K562 (cell line): ENCODE measurements around the gene RNF141. TPM values are rescaled to one million over a fixed set of nuclear protein-coding genes. Genes with fewer than 3 reads are reported as not detected.

Source experiments
- ATAC-seq: fragments of 200-7000 bp; cut with Tn5 transposase; 3 replicates; pipeline ENCODE4 v1.9.1; 2020; ENCODE audit warnings: moderate library complexity
- BruUV-seq: library from RNA; stranded (reverse); fragments of 400-500 nt; replicated peaks from 2 replicates; lab custom pipeline; 2021; lab: Mats Ljungman, UMichigan
- CTCF ChIA-PET: fragments of 300-600 bp; formaldehyde crosslinking; extraction: SDS; loops from one replicate; lab custom pipeline; 2021; ENCODE audit warnings: low intra/inter-chr PET ratio; lab: Yijun Ruan, JAX
- POLR2A ChIA-PET: fragments of 300-600, 350-650 bp; sonication (Branson Sonifier 250); formaldehyde crosslinking; extraction: SDS; loops from one replicate; lab custom pipeline; 2021; ENCODE audit warnings: antibody characterized with exemption, inconsistent platforms; lab: Yijun Ruan, JAX
- DNase-seq, 4 experiments: peaks; one replicate each; pipeline versions ENCODE4 v3.0.0 to v3.0.0-alpha.2; 2011 to 2018; ENCODE audit warnings: low spot score in 3 of 4, mixed read lengths in 3 of 4; ENCODE audit errors: extremely low read depth in 1 of 4
- FAIRE-seq: peaks from 2 replicates; lab custom pipeline; 2011; peaks lifted over from hg19 to GRCh38; lab: Jason Lieb, UNC
- H2AFZ ChIP-seq: 2 replicates; pipeline ENCODE4 v1.6.0; 2011; ENCODE audit warnings: low read depth, low read length, control low read depth, inconsistent platforms
- H3K27ac ChIP-seq: fragments of 200-600 bp; 3 replicates; pipeline ENCODE4 v1.8.0; 2011; ENCODE audit warnings: low read depth, mild to moderate bottlenecking, control low read depth, inconsistent platforms, low read length, moderate library complexity, mixed read lengths; ENCODE audit errors: extremely low read depth
- H3K27me3 ChIP-seq, 2 experiments: fragments of 300-600 bp in 1 of 2; 2 replicates in 1 of 2; 3 replicates in 1 of 2; pipeline versions ENCODE4 v1.6.0 to v1.8.0; 2011; ENCODE audit warnings: inconsistent platforms in 2 of 2, low read length in 2 of 2, mild to moderate bottlenecking in 1 of 2, mixed read lengths in 1 of 2, moderate library complexity in 1 of 2; ENCODE audit not compliant: control insufficient read depth in 2 of 2, insufficient read depth in 2 of 2
- H3K36me3 ChIP-seq: fragments of 300-600 bp; 3 replicates; pipeline ENCODE4 v1.8.0; 2011; ENCODE audit warnings: mild to moderate bottlenecking, low read length, inconsistent platforms; ENCODE audit not compliant: control insufficient read depth, insufficient read depth
- H3K4me1 ChIP-seq, 2 experiments: fragments of 200-600 bp in 1 of 2; replicated peaks in 1 of 2; 2 replicates in 1 of 2; 3 replicates in 1 of 2; pipeline versions ENCODE4 v1.5.1 to v1.8.0; 2011; ENCODE audit warnings: inconsistent platforms in 2 of 2, low read length in 2 of 2, mild to moderate bottlenecking in 1 of 2, mixed read lengths in 1 of 2, moderate library complexity in 1 of 2; ENCODE audit not compliant: control insufficient read depth in 2 of 2, insufficient read depth in 2 of 2
- H3K4me2 ChIP-seq: 2 replicates; pipeline ENCODE4 v1.6.1; 2011; ENCODE audit warnings: low read length, control low read depth, inconsistent platforms, mixed read lengths; ENCODE audit not compliant: insufficient read depth
- H3K4me3 ChIP-seq: fragments of 200-600 bp; sonication (generic), shearing (Covaris generic); 2 replicates; pipeline ENCODE4 v1.5.1; 2016; ENCODE audit warnings: control low read depth, inconsistent platforms
- H3K79me2 ChIP-seq: fragments of 200-600 bp; 3 replicates; pipeline ENCODE4 v1.8.0; 2011; ENCODE audit warnings: low read length, inconsistent platforms; ENCODE audit not compliant: control insufficient read depth, insufficient read depth
- H3K9ac ChIP-seq, 2 experiments: 2 replicates each; pipeline versions ENCODE4 v1.6.0 to v1.6.1; 2011; ENCODE audit warnings: low read depth in 2 of 2, low read length in 2 of 2, control low read depth in 1 of 2, inconsistent platforms in 1 of 2, mild to moderate bottlenecking in 1 of 2, mixed read lengths in 1 of 2; ENCODE audit not compliant: insufficient read depth in 1 of 2
- H3K9me1 ChIP-seq: one replicate; pipeline ENCODE4 v1.6.0; 2011; ENCODE audit warnings: inconsistent platforms, mild to moderate bottlenecking, low read length, moderate library complexity; ENCODE audit not compliant: control insufficient read depth, insufficient read depth
- H3K9me3 ChIP-seq: replicated peaks from 2 replicates; pipeline ENCODE4 v1.5.1; 2011; ENCODE audit warnings: low read depth, low read length, inconsistent platforms; ENCODE audit not compliant: control insufficient read depth, insufficient read depth
- H4K20me1 ChIP-seq: replicated peaks from 2 replicates; pipeline ENCODE4 v1.6.1; 2011; ENCODE audit warnings: low read length, inconsistent platforms, mixed read lengths; ENCODE audit not compliant: control insufficient read depth, insufficient read depth
- KAT2B ChIP-seq: IDR thresholded peaks from one replicate; pipeline ENCODE4 v1.6.1; 2012; ENCODE audit warnings: low read depth, mild to moderate bottlenecking, control low read depth, inconsistent platforms, low read length, moderate library complexity
- MYNN ChIP-seq, 2 experiments: sonication (generic); formaldehyde crosslinking in 1 of 2; IDR thresholded peaks; 2 replicates each; pipeline versions ENCODE4 v1.5.0 to v1.6.1; 2016 to 2020; ENCODE audit warnings: antibody characterized with exemption in 1 of 2, missing genetic modification reagents in 1 of 2
- PHTF2 ChIP-seq: fragments of 250-450 bp; sonication (Bioruptor Pico); IDR thresholded peaks from 2 replicates; pipeline ENCODE4 v1.5.0; 2021; ENCODE audit warnings: mild to moderate bottlenecking
- PYGO2 ChIP-seq: fragments of 450-650 bp; IDR thresholded peaks from 2 replicates; pipeline ENCODE4 v1.6.1; 2016; ENCODE audit warnings: mild to moderate bottlenecking, missing genetic modification characterization, moderate library complexity, missing compliant biosample characterization
- RBM39 ChIP-seq: fragments of 200-400 bp; formaldehyde crosslinking; optimal IDR thresholded peaks from 2 replicates; pipeline ENCODE3; 2018; ENCODE audit warnings: low read depth, low read length
- ZNF57 ChIP-seq: fragments of 450-650 bp; formaldehyde crosslinking; IDR thresholded peaks from 2 replicates; pipeline ENCODE4 v1.4.0; 2020; ENCODE audit warnings: mild to moderate bottlenecking, moderate library complexity
- WGBS: fragments of 100-300 bp; shearing (Covaris generic); methylation state at CpG from one replicate; pipeline ENCODE4 v1.1.6; 2016; ENCODE audit warnings: low coverage, mixed read lengths; ENCODE audit not compliant: insufficient coverage; ENCODE audit errors: missing lambda C conversion rate; 5-methylcytosine and 5-hydroxymethylcytosine counted together
- in situ Hi-C: fragments of 300-500 bp; cut with MboI; formaldehyde crosslinking; loops from 4 replicates; pipeline ENCODE4 v1.15.0; 2018; ENCODE audit warnings: inconsistent platforms, mixed read lengths
- intact Hi-C: fragments of 100-400 bp; cut with micrococcal nuclease; formaldehyde crosslinking; loops from 2 replicates; pipeline ENCODE4 v1.14.2; 2022
- polyA plus RNA-seq, 8 experiments: library from polyadenylated mRNA; depleted of rRNA in 4 of 8; stranded (reverse) in 5 of 8; unstranded in 3 of 8; fragments of >200 nt; fragmentation: Nextera tagmentation in 2 of 8; fragmentation: Illumina TruSeq in 1 of 8; extraction: Ambion mirVana in 2 of 8; extraction: Trizol in 1 of 8; gene quantifications; 2 replicates each; pipeline versions ENCODE4 v1.2.1 to v1.2.3, GENCODE V29; 2011 to 2014; ENCODE audit warnings: inconsistent platforms in 1 of 8, missing spikeins in 1 of 8
- total RNA-seq, 7 experiments: library from RNA; depleted of rRNA in 6 of 7; stranded (reverse); fragments of >200 nt in 6 of 7; fragmentation: Illumina TruSeq in 2 of 7; extraction: Trizol in 2 of 7; gene quantifications; 2 replicates each; pipeline versions ENCODE4 v1.2.1 to v1.2.3, GENCODE V29; 2011 to 2021; ENCODE audit warnings: low replicate concordance in 1 of 7
- TF ChIP-seq, protein P1 (sequence below): sonication (generic); formaldehyde crosslinking; IDR thresholded peaks from 2 replicates; pipeline ENCODE4 v1.8.0; 2022; ENCODE audit warnings: missing genetic modification reagents, mild to moderate bottlenecking, borderline replicate concordance
- TF ChIP-seq, protein P2 (sequence below), 3 experiments: IDR thresholded peaks in 2 of 3; conservative IDR thresholded peaks in 1 of 3; 2 replicates each; pipeline ENCODE4 v1.5.1; 2011 to 2012; ENCODE audit warnings: low read length in 3 of 3, mild to moderate bottlenecking in 3 of 3, control low read depth in 2 of 3, improper control_type of control experiment in 1 of 3, inconsistent platforms in 1 of 3, low read depth in 1 of 3, mixed read lengths in 1 of 3, moderate library complexity in 1 of 3; ENCODE audit not compliant: insufficient read depth in 2 of 3
- TF ChIP-seq, protein P3 (sequence below): fragments of 450-650 bp; formaldehyde crosslinking; IDR thresholded peaks from 2 replicates; pipeline ENCODE4 v1.4.0; 2020; ENCODE audit warnings: mild to moderate bottlenecking, moderate library complexity
- TF ChIP-seq, protein P4 (sequence below): fragments of 150-350 bp; IDR thresholded peaks from 2 replicates; pipeline ENCODE4 v1.6.1; 2014; ENCODE audit warnings: low read depth, mild to moderate bottlenecking, low read length, borderline replicate concordance

Gene RNF141
- total and polyA plus RNA-seq, 9 of the 15 experiments (the other 6 are each of a cell fraction or from before 2014, with no cell fraction given) = 9.7 to 51.9 (median 18.9) TPM

DNA sequence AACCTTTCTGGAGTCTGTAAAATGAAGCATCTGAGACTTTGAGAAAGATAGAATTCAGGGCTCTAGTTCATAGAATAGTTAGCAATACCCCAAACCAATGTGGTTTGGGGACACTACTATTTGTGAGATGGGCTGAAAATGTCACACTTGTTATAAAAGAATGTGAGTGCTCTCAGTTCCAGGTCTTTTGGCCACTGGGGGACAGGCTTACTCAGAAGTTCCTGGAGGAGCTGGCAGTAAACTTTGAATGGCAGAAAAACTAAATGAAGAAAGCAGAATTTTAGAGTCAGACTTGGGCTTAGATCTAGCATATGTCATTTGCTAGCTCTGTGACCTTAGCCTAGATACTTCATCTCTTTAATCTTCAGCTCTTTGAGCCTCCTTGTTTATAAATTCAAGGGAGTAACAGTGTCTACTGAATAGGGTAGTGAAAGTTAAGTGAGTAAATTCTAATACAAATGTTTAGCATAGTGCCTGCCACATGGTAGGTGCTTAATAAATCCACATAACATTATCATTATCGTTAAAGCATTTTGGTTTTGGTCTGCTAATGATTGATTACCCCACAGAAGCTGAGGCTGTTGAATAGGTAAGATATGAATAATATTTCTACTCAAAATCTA, 23.8 kb upstream of the RNF141 start:
- no peak overlapping the region for H3K9ac ChIP-seq
- no peaks in the 10 kb centered on the region for H4K20me1 ChIP-seq
- peak; percentile 67 for ATAC-seq
- H3K27ac ChIP-seq = no peak overlapping the region
- POLR2A ChIA-PET = interaction anchor here (0.6 to 1.4 kb wide), 8 partner anchors 9 to 234 kb away, joined by 3 to 4 read pairs (median 3); no protein-coding TSS in a partner anchor
- DNase-seq = peak in 1 of 4 experiments; percentile 25
- H3K4me2 ChIP-seq = no peak overlapping the region
- BruUV-seq = no TSS peak
- peak; percentile 51 for FAIRE-seq
- H3K79me2 ChIP-seq = no peaks in the 10 kb centered on the region
- H3K27me3 ChIP-seq = no peaks in the 10 kb centered on the region
- CTCF ChIA-PET = interaction anchor here (0.7 to 2.1 kb wide), 3 partner anchors 89 to 172 kb away, joined by 3 to 11 read pairs (median 3); no protein-coding TSS in a partner anchor
- intact Hi-C loops (loop anchor here (1.0 to 2.0 kb wide), 3 partner anchors 89 to 170 kb away; no protein-coding TSS in a partner anchor), in situ Hi-C loops (no loop called here)
- H3K9me1 ChIP-seq = no peaks in the 10 kb centered on the region
- H3K9me3 ChIP-seq = no peaks in the 10 kb centered on the region
- H3K36me3 ChIP-seq = no peaks in the 10 kb centered on the region
- 0% methylated on average over 1 of the region's 1 CpG for WGBS
- H3K4me1 ChIP-seq = peaks cover 0 to 6% of the 10 kb centered on the region in 2 experiments; a peak in 2 of 5 replicates
- no peak overlapping the region for H3K4me3 ChIP-seq
- H2AFZ ChIP-seq = no peak overlapping the region
- TF ChIP-seq, protein P1, sequence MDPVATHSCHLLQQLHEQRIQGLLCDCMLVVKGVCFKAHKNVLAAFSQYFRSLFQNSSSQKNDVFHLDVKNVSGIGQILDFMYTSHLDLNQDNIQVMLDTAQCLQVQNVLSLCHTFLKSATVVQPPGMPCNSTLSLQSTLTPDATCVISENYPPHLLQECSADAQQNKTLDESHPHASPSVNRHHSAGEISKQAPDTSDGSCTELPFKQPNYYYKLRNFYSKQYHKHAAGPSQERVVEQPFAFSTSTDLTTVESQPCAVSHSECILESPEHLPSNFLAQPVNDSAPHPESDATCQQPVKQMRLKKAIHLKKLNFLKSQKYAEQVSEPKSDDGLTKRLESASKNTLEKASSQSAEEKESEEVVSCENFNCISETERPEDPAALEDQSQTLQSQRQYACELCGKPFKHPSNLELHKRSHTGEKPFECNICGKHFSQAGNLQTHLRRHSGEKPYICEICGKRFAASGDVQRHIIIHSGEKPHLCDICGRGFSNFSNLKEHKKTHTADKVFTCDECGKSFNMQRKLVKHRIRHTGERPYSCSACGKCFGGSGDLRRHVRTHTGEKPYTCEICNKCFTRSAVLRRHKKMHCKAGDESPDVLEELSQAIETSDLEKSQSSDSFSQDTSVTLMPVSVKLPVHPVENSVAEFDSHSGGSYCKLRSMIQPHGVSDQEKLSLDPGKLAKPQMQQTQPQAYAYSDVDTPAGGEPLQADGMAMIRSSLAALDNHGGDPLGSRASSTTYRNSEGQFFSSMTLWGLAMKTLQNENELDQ (CRISPR knock-in tag) = no peak
- TF ChIP-seq PHTF2 (CRISPR knock-in tag) = no peak
- no peak for TF ChIP-seq MYNN (IDR thresholded peaks at IDR 0.05)
- no peak for TF ChIP-seq MYNN (CRISPR knock-in tag; IDR thresholded peaks at IDR 0.05)
- no peak for TF ChIP-seq KAT2B
- TF ChIP-seq, protein P2, sequence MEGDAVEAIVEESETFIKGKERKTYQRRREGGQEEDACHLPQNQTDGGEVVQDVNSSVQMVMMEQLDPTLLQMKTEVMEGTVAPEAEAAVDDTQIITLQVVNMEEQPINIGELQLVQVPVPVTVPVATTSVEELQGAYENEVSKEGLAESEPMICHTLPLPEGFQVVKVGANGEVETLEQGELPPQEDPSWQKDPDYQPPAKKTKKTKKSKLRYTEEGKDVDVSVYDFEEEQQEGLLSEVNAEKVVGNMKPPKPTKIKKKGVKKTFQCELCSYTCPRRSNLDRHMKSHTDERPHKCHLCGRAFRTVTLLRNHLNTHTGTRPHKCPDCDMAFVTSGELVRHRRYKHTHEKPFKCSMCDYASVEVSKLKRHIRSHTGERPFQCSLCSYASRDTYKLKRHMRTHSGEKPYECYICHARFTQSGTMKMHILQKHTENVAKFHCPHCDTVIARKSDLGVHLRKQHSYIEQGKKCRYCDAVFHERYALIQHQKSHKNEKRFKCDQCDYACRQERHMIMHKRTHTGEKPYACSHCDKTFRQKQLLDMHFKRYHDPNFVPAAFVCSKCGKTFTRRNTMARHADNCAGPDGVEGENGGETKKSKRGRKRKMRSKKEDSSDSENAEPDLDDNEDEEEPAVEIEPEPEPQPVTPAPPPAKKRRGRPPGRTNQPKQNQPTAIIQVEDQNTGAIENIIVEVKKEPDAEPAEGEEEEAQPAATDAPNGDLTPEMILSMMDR (IDR thresholded peaks at IDR 0.05 in 2 of 3, conservative IDR thresholded peaks at IDR 0.05 in 1 of 3; ENCODE audit: insufficient read depth in 2 of 3, low read depth in 1 of 3, low read length in 3 of 3) = peak; percentile 45 to 66 (median 49)
- TF ChIP-seq, protein P3, sequence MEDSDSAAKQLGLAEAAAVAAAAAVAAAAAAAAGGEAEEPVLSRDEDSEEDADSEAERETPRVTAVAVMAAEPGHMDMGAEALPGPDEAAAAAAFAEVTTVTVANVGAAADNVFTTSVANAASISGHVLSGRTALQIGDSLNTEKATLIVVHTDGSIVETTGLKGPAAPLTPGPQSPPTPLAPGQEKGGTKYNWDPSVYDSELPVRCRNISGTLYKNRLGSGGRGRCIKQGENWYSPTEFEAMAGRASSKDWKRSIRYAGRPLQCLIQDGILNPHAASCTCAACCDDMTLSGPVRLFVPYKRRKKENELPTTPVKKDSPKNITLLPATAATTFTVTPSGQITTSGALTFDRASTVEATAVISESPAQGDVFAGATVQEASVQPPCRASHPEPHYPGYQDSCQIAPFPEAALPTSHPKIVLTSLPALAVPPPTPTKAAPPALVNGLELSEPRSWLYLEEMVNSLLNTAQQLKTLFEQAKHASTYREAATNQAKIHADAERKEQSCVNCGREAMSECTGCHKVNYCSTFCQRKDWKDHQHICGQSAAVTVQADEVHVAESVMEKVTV (CRISPR knock-in tag) = peak; percentile 74
- TF ChIP-seq RBM39 = no peak
- TF ChIP-seq PYGO2 (tag) = no peak
- TF ChIP-seq, protein P4, sequence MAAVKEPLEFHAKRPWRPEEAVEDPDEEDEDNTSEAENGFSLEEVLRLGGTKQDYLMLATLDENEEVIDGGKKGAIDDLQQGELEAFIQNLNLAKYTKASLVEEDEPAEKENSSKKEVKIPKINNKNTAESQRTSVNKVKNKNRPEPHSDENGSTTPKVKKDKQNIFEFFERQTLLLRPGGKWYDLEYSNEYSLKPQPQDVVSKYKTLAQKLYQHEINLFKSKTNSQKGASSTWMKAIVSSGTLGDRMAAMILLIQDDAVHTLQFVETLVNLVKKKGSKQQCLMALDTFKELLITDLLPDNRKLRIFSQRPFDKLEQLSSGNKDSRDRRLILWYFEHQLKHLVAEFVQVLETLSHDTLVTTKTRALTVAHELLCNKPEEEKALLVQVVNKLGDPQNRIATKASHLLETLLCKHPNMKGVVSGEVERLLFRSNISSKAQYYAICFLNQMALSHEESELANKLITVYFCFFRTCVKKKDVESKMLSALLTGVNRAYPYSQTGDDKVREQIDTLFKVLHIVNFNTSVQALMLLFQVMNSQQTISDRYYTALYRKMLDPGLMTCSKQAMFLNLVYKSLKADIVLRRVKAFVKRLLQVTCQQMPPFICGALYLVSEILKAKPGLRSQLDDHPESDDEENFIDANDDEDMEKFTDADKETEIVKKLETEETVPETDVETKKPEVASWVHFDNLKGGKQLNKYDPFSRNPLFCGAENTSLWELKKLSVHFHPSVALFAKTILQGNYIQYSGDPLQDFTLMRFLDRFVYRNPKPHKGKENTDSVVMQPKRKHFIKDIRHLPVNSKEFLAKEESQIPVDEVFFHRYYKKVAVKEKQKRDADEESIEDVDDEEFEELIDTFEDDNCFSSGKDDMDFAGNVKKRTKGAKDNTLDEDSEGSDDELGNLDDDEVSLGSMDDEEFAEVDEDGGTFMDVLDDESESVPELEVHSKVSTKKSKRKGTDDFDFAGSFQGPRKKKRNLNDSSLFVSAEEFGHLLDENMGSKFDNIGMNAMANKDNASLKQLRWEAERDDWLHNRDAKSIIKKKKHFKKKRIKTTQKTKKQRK = no peak
- TF ChIP-seq ZNF57 (CRISPR knock-in tag) = no peak
